GM18873 (cell line): ENCODE measurements around the gene EIF2D.

Experiments used
- ATAC-seq: cut with Tn5 transposase; IDR thresholded peaks from one replicate; pipeline ENCODE4 v1.9.1; 2021; ENCODE audit warnings: mild to moderate bottlenecking, moderate library complexity, moderate number of reproducible peaks; ENCODE audit not compliant: unreplicated experiment, low FRiP score

EIF2D gene

DNA sequence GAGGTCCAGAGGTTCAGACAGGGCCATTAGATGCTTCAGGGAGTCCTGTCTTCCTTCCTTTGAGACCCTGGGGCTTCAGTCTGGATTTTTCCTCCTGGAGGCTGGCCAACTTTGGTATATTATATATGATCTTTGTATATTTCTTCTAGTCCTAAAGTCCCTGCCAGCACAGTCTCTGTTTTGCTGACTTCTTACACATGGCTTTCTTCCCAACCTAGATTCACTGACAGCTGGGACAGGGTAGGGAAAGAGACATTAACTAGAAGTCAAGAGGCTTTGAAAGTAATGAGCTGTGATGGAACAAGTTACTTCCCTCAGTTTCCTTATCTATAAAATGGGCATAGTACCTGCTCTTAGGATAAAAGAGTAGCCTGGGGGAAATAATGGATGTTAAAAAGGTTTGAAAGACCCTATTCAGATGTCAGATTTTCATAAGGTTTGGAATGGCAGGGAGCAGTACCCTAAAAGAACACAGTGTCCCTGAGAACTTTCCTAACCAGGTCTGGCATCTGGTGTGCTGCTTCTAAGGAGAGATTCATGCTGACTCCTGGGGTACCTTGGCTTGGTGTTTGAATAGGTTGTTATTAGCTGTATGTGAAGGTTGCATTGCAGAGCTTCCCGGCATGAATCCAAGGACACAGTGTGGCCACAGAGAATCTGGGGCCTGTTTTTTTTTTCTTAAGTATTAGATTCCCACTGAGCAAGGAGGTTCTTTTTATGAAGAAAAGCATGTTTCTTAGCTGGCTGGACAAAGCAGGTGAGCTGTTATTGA lies 57.4 kb downstream of the EIF2D start:
- no peak for ATAC-seq

DNA sequence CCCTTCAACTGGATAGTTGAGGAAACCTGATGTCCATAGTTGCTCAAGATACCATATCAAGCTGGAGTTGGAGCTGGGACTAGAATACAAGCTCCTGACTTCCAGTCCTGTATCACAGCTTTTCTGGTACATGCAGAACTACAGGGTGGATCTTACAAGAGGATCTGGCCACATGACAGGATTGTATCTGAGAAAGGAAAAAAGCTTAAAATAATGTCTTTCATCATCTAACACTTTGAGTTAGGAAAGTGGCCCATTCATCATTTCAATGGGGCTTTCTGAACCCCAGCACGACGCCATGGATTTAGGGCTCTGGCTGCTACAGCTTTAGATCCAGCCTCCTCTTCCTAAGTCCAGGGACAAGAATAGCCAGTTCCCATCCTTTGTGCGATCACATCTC lies 58.1 kb downstream of the EIF2D start:
- no peak for ATAC-seq

- ATAC-seq: no peak
These were observed 60.3 kb downstream of the EIF2D start for GRCh38 chr1:206551986-206552326.

DNA sequence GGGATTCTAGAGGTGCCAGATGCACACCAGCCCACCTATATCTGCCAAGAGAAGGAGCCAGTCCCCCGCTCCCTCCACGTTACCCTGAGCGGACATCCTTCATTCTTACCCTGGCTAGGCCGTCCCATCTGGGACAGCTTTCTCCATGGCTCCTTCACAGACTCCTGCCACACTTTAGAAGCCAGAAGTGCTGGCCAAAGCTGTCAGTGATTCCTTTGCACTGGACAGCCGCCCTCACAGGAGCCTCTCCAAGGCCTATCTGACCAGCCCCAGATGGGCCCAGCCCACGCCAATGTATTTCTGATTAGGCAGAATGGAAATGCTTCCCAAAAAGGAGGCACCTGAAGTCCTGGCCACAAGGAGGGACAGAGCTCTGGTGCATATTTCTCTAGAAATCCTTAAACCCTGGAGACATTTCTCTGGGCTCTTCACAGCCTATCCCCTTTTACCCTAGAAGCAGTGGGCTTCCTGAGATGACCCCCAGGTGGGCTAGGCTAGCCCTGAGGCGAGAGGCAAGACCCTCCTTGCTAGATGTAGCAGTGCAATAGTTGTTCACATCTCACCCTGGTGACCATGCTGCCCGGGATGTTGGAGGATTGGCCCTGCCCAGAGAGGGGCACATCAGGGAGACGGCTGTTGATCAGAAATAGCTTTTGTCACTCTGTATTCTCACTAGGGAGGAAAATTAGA lies 60.8 kb downstream of the EIF2D start:
- ATAC-seq: no peak

GRCh38 chr1:206550446-206550845 lies 61.8 kb downstream of the EIF2D start:
- no peak for ATAC-seq

DNA sequence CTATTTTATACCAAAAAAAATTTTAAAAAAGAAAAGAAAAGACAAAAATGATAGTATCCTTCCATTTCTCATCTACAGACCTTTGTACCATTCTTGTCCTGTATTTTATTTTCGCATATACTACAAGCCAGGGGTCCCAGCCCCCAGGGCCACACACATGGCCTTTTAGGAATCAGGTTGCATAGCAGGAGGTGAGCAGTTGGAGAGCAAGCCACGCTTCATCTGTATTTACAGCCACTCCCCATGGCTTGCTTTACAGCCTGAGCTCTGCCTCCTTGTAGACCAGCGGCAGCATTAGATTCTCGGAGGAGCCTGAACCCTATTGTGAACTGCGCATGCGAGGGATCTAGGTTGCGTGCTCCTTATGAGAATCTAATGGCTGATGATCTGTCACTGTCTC lies 65.2 kb downstream of the EIF2D start:
- ATAC-seq: no peak

DNA sequence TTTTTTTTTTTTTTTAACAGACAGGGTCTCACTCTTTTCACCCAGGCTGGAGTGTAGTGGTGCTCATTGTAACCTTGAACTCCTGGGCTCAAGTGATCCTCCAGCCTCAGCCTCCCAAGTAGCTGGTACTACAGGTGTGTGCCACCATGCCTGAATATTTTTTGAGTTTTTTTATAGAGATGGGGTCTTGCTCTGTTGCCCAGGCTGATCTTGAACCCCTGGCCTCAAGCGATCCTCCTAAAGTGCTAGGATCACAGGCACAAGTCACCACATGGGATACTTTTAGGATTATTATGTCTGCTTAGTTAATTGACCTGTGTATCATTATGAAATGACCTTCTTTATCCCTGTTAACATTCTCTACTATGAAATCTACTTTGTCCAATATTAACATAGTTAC lies 66.9 kb downstream of the EIF2D start:
- ATAC-seq: no peak

DNA sequence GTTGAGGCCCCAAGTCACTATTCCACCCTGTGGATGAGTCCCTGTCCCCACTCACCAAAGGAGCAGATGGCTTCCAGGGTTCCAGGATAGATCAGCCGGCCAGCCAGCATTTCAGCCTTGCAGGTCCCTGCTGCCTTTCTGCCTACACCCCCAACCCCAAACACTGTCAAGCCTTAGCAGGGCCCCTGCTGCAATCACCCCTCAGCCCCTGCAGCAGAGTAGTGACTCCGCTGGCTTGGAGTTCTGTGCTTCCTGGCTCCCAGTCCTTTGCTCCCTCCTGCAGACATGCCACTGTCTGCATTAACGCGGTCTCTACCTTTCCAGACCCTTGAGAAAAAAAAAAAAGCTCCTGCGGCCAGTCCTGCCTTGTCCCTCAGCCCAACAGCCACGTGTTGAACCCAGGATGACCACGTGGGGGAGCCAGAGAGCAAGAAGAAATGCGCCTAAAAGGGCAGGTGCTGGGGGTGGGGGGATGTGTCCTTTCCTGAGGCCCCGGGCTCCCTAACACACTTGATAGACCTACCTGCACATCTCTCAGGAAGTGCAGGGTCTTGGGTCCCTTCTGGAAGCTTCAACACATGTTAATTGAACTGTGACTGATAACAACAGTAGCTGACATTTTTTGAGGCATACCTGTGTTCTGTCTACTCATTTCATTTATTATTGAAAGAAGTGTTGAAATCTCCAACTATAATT lies 67.6 kb downstream of the EIF2D start:
- ATAC-seq: no peak
